Liver (tissue), 9 donors: ENCODE data around the gene PSMD5. TPM values are rescaled to one million over a fixed set of nuclear protein-coding genes. Genes with fewer than 3 reads are reported as not detected.

Source experiments
- DNase-seq: peaks from one replicate; pipeline ENCODE4 v3.0.0-alpha.2; 2017; ENCODE audit warnings: low spot score
- H3K27ac ChIP-seq, 2 donors: one replicate each; pipeline ENCODE4 v1.7.0; 2013; ENCODE audit warnings: inconsistent platforms in 2 of 2, low read length in 2 of 2, control low read depth in 1 of 2, low read depth in 1 of 2, mild to moderate bottlenecking in 1 of 2
- H3K27me3 ChIP-seq, 4 donors: one replicate each; pipeline versions ENCODE4 v1.6.1 to v1.7.0; 2013; ENCODE audit warnings: low read length in 3 of 4, inconsistent platforms in 1 of 4, mild to moderate bottlenecking in 1 of 4, moderate library complexity in 1 of 4; ENCODE audit not compliant: control insufficient read depth in 4 of 4, insufficient read depth in 4 of 4
- H3K36me3 ChIP-seq, 4 donors: one replicate each; pipeline versions ENCODE4 v1.6.1 to v1.7.0; 2013; ENCODE audit warnings: low read length in 3 of 4, mild to moderate bottlenecking in 3 of 4, low read depth in 1 of 4, moderate library complexity in 1 of 4; ENCODE audit not compliant: control insufficient read depth in 4 of 4, insufficient read depth in 3 of 4
- H3K4me1 ChIP-seq, 4 donors: one replicate each; pipeline versions ENCODE4 v1.6.1 to v1.7.0; 2013; ENCODE audit warnings: low read length in 3 of 4, mild to moderate bottlenecking in 3 of 4, moderate library complexity in 1 of 4; ENCODE audit not compliant: control insufficient read depth in 4 of 4, insufficient read depth in 4 of 4
- H3K4me3 ChIP-seq, 3 donors: one replicate each; pipeline versions ENCODE4 v1.6.1 to v1.7.0; 2013; ENCODE audit warnings: low read length in 3 of 3, control low read depth in 1 of 3, low read depth in 1 of 3, mild to moderate bottlenecking in 1 of 3
- H3K9ac ChIP-seq, 2 donors: one replicate each; pipeline ENCODE4 v1.7.0; 2013; ENCODE audit warnings: low read length in 2 of 2, mild to moderate bottlenecking in 2 of 2, moderate library complexity in 2 of 2, control low read depth in 1 of 2, low read depth in 1 of 2
- H3K9me3 ChIP-seq, 4 donors: one replicate each; pipeline versions ENCODE4 v1.6.1 to v1.7.0; 2013; ENCODE audit warnings: low read length in 3 of 4; ENCODE audit not compliant: control insufficient read depth in 4 of 4
- ATF3 ChIP-seq: IDR thresholded peaks from 2 replicates; pipeline ENCODE4 v1.6.1; 2016; ENCODE audit warnings: antibody characterized with exemption
- CTCF ChIP-seq: fragments of 150-350 bp; IDR thresholded peaks from 2 replicates; pipeline ENCODE4 v1.5.1; 2017; ENCODE audit warnings: improper control_type of control experiment, low read depth, low read length; ENCODE audit not compliant: missing input control
- FOXA1 ChIP-seq: IDR thresholded peaks from 2 replicates; pipeline ENCODE4 v1.6.1; 2016; ENCODE audit warnings: antibody characterized with exemption
- FOXA2 ChIP-seq: IDR thresholded peaks from 2 replicates; pipeline ENCODE4 v1.6.1; 2016; ENCODE audit warnings: antibody characterized with exemption
- HNF4A ChIP-seq, 2 donors: conservative IDR thresholded peaks; 2 replicates each; pipeline ENCODE4 v1.6.1; 2016; ENCODE audit warnings: antibody characterized with exemption in 2 of 2, mild to moderate bottlenecking in 2 of 2
- HNF4G ChIP-seq: IDR thresholded peaks from 2 replicates; pipeline ENCODE4 v1.6.1; 2016; ENCODE audit warnings: antibody characterized with exemption
- JUND ChIP-seq, 2 donors: IDR thresholded peaks; 2 replicates each; pipeline ENCODE4 v1.6.1; 2016; ENCODE audit warnings: antibody characterized with exemption in 2 of 2
- NR2F2 ChIP-seq: IDR thresholded peaks from 2 replicates; pipeline ENCODE4 v1.6.1; 2016; ENCODE audit warnings: antibody characterized with exemption
- REST ChIP-seq: IDR thresholded peaks from 2 replicates; pipeline ENCODE4 v1.6.1; 2016; ENCODE audit warnings: antibody characterized with exemption, mild to moderate bottlenecking
- SP1 ChIP-seq: IDR thresholded peaks from 2 replicates; pipeline ENCODE4 v1.6.1; 2018; ENCODE audit warnings: antibody characterized with exemption, mild to moderate bottlenecking
- TAF1 ChIP-seq: conservative IDR thresholded peaks from 2 replicates; pipeline ENCODE4 v1.6.1; 2016; ENCODE audit warnings: antibody characterized with exemption, mild to moderate bottlenecking
- YY1 ChIP-seq: IDR thresholded peaks from 2 replicates; pipeline ENCODE4 v1.6.1; 2016; ENCODE audit warnings: antibody characterized with exemption, mild to moderate bottlenecking
- ZBTB33 ChIP-seq: IDR thresholded peaks from 2 replicates; pipeline ENCODE4 v1.6.1; 2016; ENCODE audit warnings: antibody characterized with exemption
- WGBS: extraction: QIAGEN DNeasy Blood & Tissue Kit; methylation state at CpG from one replicate; pipeline ENCODE4 v1.1.7; 2013; 5-methylcytosine and 5-hydroxymethylcytosine counted together
- polyA plus RNA-seq, 2 donors: library from polyadenylated mRNA; stranded (reverse) in 1 of 2; unstranded in 1 of 2; fragments of 200-250 nt in 1 of 2; fragments of >200 nt in 1 of 2; fragmentation: Nextera tagmentation in 1 of 2; extraction: Ambion mirVana in 1 of 2; gene quantifications; one replicate each; pipeline versions ENCODE4 v1.2.1 to v1.2.3, GENCODE V29; 2013 to 2015
- total RNA-seq, 2 donors: library from RNA; depleted of rRNA; stranded (reverse); fragments of >200 nt; gene quantifications; one replicate each; pipeline ENCODE4 v1.2.3, GENCODE V29; 2014
- donor health status: healthy.
- donor health status: healthy.
- donor health status: healthy.
- donor health status: healthy.
- donor health status: healthy.

The PSMD5 gene
- total and polyA plus RNA-seq, 4 donors = 10.9 to 19.1 (median 16.0) TPM

GRCh38 chr9:120872791-120873502 is 30.2 kb upstream of the PSMD5 start:
- 53% methylated on average over 3 of the region's 3 CpGs for WGBS
- no peak overlapping the region for H3K4me3 ChIP-seq
- no peaks in the 10 kb centered on the region for H3K27me3 ChIP-seq
- H3K27ac ChIP-seq = peak overlapping the region in 1 of 2 donors; percentile 61
- H3K9me3 ChIP-seq = no peaks in the 10 kb centered on the region
- no peaks in the 10 kb centered on the region for H3K36me3 ChIP-seq
- TF ChIP-seq NR2F2 (no peak), ZBTB33 (no peak), HNF4G (no peak), SP1 (peak; percentile 10), ATF3 (no peak), JUND (IDR thresholded peaks at IDR 0.05) (no peak)
- no peak for DNase-seq
- no peak overlapping the region for H3K9ac ChIP-seq
- peaks cover 2 to 21% (median 14%) of the 10 kb centered on the region in 4 donors for H3K4me1 ChIP-seq

- Histone ChIP-seq H3K36me3 (no peaks in the 10 kb centered on the region), H3K27me3 (no peaks in the 10 kb centered on the region), H3K9ac (no peak overlapping the region), H3K4me3 (no peak overlapping the region), H3K9me3 (no peaks in the 10 kb centered on the region), H3K27ac (no peak overlapping the region), H3K4me1 (peaks cover 0 to 16% (median 7%) of the 10 kb centered on the region in 4 donors)
- 90% methylated on average over 9 of the region's 9 CpGs for WGBS
- TF ChIP-seq CTCF (no peak), NR2F2 (no peak), JUND (IDR thresholded peaks at IDR 0.05) (no peak), YY1 (no peak), FOXA1 (no peak), TAF1 (no peak), FOXA2 (no peak), HNF4A (conservative IDR thresholded peaks at IDR 0.05) (no peak), ZBTB33 (no peak), REST (no peak), ATF3 (no peak)
- no peak for DNase-seq
These were observed 27.5 kb upstream of the PSMD5 start for GRCh38 chr9:120870206-120870605.
